Activated effector memory CD4-positive, alpha-beta T cell treated with anti-CD3 and anti-CD28 coated beads, Interleukin-2, amount 50 U/mL, for 16 hours (primary cell): ENCODE results near the gene AP3D1.

ENCODE experiments used
- DNase-seq: peaks from one replicate; pipeline ENCODE4 v3.0.0-alpha.2; 2020

The AP3D1 gene

DNA sequence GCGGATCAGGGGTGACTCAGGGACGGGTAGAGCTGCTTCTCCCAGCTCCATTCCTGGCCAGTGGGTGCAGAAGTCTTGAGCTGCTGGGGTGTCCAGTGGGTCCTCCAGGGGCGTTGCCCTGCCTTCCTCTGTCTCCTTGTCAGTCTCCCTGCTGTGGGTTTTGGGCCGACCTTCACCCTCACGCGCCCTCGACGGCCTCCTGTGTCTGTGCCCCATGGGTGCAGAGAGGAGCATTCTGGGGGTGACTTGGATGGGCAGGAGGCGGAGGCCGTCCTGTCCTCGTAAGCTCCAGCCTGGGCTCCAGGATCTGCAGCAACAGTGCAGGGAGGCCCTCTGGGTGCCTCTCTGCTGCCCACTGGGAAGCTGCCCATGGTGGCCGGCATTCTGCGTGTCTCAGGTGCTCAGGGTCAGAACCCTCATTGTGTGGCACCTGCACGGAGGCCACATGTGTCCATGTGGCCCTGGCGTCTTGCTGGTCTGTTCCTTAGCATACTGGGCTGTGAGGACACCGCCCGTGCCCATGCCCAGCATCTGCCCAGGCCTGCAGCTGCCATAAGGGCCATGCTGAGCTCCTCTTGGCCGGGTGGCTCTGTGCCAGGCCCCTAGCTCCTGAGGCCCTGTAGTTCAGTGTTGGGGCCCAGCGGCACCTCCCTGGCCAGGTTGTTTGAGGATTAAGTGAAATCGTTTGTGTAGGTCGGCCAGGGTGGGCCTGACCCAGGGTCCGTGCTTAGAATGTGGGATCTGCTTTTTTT lies 29.7 kb upstream of the AP3D1 start:
- DNase-seq = no peak

DNA sequence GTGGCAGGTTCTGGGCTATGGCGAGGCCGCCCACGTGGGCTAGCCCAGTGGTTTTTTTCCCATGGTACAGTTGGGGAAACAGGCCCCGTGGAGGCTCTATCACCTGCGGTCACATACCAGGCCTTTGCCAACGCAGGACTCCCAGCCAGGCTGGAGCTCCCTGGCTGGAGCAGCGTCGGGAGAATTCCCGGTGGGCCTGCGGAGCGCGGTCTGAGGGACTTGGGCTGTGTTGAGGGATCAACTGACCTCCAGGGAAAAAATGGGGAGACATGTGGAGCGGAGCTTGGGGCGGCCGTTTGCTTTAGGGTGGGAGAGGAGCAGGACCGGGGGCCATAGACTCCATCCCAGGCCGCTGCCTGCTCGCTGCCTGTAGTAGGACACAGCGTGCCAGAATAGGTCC lies 28.7 kb upstream of the AP3D1 start:
- no peak for DNase-seq

DNA sequence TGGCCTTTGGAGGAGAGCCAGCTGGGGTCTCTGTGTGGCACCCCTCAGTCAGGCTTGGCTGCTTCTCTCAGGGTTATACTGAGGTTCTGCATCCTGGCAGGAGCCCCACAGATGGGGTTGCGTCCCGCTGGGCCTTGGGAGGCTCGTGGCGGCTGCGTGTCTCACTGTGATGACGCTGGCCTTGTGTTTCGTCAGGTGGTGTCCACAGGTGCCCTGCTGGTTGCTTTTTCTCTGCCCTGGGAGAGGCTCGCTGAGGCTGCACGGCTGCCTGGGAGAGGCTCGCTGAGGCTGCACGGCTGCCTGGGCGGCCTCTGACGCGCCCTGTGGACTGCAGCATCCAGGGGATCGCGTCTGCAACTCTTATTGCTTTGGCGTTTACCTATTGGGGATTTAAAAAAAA lies 27.7 kb upstream of the AP3D1 start:
- DNase-seq = no peak

DNA sequence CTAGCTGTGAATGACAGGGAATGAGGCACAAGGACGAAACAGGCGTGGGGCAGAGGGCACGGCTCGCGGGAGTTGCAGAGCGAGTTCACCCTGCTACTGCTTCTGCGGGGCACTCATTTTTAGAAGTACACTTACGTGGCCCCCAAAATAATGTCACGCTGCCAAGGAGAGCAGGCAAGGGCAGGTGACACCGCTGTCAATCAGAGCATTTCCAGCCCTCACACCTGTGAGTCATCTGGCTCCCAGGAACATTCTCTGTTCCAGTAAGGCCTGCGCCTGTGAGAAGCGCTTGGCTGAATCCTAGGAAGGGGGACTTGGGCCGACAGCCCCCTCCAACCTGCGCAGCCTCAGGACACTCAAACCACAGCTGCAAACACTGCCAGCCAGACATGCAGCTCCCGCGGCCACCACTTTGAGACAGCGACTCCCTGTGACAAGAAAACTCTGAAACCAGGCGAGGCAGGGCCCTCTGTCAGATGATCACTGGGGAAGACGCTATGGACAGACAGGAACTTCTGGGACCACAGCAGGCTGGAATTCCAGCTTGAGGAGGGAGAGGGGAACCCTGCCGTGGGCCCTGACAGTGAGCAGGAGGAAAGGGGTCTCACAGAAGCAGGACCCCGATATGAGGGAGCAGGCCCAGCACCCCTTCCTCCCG lies 25.1 kb upstream of the AP3D1 start:
- DNase-seq = no peak

DNA sequence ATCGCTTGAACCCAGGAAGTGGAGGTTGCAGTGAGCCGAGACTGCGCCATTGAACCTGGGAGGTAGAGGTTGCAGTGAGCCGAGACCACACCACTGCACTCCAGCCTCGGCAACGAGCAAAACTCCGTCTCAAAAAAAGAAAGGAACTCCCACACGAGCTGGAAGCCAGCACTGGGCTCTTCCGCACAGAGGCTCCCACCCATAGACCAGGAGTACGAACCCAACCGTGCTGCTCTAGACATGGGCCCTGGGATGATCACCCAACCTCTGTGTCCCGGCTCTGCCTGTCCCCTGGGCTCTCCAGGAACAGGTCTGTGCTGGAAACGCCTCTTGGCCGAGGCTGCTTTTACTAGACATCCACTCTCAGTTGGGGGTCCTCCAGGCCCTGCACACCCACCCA lies 24.4 kb upstream of the AP3D1 start:
- DNase-seq = no peak

DNA sequence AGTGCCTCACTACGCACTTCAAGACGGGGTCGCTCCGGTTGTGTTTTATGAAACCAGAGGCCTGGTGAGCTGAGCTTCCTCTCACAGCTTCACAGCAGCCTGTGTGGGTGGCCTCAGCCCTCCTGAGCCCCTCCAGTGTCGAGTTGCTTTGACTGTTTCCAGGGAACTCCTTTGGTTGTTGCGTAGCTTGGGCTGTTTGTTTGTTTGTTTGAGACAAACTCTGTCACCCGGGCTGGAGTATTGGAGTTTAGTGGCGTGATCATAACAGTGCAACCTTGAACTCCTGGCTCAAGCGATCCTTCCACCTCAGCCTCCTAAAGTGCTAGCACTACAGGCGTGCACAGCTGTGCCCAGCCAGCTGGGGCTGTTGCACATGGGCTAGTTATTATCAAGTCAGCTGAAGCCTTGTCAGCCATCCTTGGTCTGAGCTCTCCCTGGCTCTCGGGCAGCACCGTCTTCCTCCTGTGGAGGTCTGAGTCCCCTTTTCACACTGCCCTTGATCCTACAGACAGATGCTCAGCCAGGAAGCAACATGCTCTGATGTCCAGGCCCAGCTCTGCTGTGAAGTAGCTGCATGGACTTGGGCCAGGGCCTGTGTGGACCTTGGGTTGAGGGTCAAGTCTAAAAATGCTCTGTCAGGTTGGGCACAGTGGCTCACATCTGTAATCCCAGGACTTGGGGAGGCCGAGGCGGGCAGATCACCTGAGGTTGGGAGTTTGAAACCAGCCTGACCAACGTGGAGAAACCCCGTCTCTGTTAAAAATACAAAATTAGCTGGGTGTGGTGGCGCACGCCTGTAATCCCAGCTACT lies 22.6 kb upstream of the AP3D1 start:
- no peak for DNase-seq

DNA sequence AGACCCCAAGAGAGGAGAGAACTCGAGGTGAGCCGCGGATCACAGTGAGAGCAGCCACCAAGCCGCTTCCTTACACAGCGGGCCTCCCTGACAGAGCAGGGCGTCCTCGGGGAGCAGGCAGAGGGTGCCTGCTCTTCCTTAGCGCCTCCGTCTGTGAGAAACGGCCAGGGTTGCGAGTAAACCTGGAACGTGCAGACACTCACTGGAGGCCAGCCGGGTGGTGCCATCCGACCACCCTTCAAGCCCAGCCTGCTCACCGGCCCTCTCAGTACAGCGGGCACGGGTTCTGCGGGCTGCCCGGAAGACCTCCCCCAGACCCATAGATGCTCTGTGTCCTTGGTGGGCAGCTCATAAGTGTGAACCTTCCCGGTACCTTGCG lies 22.0 kb upstream of the AP3D1 start:
- DNase-seq = no peak

DNA sequence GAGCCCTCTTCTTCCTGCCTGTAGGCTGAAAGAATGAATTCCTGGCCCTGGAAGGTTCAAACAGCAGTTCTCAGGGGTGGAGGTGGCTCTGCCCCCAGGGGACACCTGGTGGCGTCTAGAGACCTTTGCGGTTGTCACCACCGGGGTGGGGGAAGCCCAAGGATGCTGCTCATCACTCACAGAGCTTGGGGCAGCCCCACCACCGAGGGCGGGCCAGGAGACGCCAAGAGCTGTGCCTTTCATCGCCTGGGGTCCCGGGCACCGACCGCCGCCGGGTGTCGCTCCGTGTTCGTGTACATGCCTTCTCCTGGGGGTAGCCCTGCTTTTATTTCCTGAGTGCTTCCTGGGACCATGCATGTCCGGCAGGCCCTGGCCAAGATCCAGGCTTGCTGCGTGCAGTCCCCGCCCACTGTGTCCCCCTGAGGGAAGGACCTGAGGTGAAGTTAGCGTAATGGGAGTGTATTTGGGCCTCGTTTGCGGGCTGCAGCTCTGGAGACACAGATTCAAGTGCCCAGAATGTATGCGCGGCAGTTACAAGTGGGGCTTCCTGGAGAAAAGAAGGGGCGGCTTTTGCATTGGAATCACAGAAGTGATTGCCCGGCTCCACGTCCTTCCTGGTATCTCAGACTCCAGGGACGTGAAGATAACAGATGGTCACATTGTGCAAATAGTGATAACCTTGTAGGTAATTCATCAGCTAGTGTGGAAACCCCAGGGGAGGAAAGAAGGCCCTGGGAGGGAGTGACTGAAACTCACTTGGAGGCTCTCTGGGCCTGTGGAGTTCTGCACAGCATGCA lies 20.2 kb upstream of the AP3D1 start:
- peak; percentile 94 for DNase-seq

DNA sequence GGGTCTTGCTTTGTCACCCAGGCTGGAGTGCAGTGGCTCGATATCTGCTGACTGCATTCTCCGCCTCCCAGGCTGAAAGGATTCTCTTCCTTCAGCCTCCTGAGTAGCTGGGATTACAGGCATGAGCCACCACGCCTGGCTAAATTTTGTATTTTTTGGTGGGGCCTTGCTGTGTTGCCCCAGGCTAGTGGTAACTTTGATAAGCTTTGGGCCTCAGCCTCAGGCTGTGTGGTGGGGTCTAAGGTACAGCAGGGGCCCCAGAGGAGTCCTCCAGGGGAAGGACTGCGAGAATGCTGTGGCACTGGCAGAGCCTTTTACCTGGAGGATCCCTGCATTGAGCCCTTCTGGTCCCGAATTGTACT lies 19.6 kb upstream of the AP3D1 start:
- no peak for DNase-seq

DNA sequence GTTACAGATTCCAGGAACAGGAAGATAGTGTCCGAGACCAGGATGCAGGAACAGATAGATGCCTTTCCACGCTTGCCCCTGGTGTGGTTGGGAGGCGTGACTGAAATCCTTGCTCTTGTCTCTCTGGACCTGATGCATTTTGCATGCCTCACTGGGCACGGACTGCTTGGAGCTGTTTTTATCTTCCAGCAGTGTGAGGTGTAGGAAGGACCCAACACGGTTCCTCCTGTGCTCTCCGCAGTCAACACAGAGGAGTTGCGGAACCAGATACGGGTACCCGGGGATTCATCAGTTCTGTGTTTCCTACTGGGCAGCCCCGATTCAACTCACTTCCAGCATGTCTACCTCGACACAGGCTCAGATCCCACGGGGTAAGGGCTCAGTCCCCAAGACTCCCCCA lies 18.9 kb upstream of the AP3D1 start:
- no peak for DNase-seq

DNA sequence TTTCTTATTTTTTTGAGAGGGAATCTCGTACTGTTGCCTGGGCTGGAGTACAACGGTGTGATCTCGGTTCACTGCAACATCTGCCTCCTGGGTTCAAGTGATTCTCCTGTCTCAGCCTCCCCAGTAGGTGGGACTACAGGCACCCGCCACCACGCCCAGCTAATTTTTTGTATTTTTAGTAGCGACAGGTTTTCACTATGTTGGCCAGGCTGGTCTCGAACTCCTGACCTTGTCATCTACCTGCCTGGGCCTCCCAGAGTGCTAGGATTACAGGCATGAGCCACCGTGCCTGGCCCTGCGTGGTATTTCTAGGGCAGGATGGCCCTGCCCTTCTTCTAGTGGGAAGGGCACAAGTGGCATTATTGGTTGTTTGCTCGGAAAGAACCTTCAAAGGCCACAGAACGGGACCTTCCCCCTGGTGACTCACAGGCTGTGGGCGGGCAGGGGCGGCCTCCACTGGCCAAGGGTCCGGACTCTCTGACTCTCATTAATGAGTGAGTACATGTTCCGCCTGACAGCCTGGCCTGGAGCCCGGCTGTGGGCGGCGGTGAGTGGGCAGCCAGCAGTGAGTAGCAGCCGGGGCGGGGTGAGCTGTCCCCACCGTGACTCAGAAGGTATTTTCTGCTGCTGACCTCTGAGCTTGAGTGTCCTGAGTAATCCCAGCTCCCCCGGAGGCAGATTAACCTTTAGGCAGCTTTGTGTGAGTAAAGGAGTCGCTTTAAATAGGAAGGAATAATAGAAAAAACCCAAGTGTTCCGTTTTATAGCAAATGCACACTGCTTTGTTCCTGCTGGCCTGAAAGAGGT lies 17.5 kb upstream of the AP3D1 start:
- DNase-seq = peak; percentile 92

DNA sequence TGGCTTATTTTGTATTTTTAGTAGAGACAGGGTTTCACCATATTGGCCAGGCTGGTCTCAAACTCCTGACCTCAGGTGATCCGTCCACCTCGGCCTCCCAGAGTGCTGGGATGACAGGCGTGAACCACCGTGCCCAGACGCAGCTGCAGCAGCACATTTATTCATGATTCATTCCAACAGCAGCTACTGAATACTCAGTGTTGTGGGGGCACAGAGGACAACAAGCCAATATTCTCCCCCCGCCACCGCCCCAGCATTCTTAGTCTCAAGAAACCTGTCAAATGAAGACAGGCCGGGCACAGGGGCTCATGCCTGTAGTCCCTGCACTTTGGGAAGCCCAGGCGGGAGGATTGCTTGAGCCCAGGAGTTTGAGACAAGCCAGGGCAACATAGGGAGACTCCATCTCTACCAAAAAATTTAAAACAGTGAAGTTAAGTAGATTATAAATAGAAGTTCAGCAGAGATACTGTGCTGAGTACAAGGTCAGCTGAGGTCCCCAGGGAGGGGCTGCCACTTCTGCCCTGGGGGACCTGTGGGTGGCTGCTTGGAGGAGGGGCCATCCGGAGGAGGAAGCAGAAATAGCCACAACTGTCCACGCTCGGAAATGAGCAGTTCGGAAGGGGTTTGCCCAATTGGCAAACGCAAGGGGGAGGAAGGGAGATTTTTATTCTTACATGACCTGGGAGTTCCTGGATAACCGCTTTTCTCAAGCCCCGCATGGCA lies 16.7 kb upstream of the AP3D1 start:
- no peak for DNase-seq

DNA sequence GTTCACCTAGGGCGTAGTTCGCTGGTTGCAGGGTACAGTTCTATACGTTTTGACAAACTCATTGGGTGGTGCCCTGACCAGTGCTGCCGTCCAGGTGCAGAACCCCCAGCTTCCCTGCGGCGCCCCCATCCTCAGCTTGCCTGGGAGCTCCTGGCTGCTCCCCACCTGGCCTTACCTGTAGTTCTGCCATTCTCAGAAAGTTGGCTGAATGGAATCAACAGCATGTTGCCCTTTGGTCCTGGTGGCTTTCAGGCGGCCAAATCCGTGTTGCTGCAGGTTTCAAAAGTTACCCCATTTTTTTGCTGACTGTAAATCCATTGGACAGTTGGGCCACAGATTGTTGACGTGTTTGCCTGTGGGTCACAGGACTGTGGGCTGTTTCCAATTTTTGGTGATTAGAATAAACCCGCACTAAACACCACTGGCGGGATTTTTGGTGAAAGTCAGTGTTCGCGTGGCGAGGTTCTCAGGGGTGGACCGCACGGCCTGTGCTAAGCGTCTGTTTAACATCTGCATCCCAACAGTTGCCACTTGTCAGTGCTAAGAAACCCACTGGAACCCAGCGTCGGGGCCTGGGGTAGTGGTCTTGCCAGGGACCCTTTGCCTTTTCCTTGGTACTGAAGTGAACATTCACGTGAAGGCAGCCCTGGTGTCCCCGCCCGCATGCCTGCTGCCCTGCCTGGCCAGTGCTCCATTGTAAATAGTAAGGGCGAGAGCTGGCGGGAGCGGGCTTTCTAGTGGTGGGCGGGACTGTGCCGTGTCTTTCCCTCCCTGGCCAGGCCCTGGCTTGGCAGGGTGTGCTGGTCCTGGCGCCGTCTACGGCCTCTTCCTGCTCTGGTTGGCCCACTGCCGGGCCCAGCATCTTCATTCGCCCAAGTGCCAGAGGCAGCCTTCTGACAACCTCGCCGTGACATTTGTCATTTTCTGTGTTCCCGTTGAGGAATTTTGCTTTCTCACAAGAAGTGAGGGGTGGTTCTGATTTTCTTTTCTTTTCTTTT lies 15.7 kb upstream of the AP3D1 start:
- DNase-seq = no peak

DNA sequence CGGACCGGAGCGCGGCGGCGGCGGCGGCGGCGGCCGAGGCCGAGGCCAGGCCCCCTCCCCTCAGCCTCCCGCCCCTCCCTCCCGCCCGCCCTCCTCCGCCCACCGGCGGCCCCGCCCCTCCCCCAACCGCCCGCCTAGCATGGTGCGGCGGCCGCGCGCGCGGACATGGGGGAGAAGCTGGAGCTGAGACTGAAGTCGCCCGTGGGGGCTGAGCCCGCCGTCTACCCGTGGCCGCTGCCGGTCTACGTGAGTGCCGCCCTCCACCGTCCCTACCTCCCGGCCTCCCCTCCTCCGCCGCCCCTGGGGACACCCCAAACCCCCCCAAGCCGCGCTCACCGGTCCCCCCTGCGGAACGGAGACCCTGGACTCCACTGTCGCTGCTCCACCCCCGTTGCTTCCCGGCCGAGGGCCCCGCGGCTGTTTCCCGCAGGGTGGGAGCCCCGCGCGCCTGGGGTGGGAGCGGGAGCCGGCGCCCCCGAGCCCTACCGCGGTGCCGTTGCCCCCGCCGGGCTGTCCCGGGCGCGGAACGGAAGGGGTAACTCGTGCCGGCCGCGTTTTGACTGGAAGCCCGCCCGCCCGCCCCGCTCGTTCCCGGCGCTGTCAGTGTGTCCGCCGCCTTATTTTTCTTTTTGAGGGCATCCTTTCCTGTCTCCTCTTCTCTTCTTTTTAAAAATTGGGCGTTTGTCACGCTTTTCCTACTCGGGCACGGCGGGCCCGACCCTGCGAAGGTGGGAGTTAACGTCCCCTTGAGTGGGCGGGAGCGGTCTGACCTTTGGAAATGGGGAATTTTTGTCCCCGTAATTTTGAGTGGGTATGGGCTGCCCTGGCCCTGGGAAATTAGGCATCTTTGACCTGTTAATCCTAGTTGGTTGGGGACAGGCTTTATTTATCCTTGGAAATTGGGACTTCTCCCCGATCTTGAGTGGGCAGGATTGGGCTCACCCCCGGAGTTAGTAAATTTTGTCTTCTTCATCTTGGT lies 12.9 kb upstream of the AP3D1 start:
- peak; percentile 78 for DNase-seq

DNA sequence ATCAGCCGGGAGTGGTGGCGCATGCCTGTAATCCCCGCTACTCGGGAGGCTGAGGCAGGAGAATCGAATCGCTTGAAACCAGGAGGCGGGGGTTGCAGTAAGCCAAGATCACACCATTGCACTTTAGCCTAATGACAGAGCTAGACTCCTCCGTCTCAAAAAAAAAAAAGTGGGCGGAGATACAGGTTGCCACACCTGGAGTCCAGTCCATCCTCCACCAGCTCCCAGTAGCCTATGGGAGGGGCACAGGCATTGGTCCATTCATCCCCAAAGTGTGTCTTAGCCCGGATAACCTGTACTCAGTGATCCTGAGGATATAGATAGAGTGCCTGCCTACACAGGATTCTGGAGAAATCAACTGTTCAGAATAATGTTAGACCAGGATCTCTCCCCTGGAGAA lies 9.0 kb upstream of the AP3D1 start:
- no peak for DNase-seq

DNA sequence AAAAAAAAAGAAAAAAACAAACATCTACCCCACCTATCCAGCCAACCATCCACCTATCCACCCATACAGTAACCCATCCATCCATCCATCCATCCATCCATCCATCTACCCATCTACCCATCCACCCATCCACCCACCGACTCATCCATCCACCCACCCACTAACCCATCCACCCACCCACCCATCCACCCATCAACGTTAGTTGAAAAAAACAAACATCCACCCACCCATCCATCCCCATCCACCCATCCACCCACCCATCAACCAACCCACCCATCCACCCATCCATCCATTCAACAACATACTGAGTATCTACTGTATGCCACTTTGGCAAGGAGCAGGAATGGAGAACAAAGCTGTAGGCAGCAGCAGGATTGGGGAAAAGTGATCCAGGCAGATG lies 6.1 kb upstream of the AP3D1 start:
- no peak for DNase-seq

DNA sequence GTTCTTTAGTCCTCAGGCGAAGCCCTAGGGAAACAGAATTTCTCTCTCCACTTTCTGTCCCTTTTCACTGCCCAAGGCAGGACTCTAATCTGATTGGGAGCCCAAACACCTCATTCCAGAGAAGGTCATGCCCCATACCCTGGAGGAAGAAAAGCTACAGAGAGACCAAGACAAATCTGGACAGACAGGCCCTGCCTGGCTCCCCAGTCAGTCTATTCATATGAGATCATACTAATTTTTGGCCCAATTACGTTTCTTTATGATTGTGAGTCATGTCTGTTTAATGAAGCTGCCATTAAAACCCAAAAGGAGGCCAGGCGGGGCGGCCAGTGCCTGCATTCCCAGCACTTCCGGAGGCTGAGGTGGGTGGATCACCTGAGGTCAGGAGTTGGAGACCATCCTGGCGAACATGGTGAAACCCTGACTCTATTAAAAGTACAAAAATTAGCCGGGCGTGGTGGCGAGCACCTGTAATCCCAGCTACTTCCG lies 3.3 kb upstream of the AP3D1 start:
- DNase-seq = no peak

DNA sequence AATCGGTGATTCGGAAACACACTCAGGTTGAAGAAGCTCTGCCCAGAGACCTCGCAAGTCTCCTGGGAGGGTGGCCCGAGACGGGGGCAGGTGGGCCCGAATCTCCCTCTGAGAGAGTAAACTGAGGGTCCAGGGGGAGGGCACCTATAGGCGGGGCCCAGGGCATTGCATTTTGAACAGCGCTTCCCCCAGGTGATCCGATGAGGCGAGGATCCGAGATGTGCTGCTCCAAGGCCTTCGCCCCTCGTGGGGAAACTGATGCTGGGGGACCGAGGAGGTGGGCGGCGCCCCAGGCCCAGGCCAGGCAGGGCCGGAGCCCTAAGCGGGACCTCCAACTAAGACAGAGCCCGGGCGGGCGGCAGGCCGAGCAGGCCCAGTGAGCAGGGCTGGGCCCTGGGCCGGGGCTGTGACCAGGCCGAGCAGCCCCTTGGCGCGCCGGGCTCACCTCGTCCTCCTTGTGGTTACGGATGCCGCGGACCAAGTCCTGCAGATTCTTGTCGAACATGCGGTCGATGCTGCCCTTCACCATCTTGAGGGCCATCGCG lies 500 bp downstream of the AP3D1 start:
- no peak for DNase-seq
